GM08714 (cell line): ENCODE data around the gene ZFP36L2.

ENCODE experiments used
- H3K4me3 ChIP-seq: fragments of 200-500 bp; sonication (Bioruptor generic); 2 replicates; pipeline ENCODE4 v1.5.1; 2014; ENCODE audit warnings: mild to moderate bottlenecking, low read length, inconsistent platforms
- ZNF274 ChIP-seq: IDR thresholded peaks from 2 replicates; pipeline ENCODE4 v1.6.1; 2012; ENCODE audit warnings: mild to moderate bottlenecking, low read depth, low read length

The ZFP36L2 gene

GRCh38 chr2:43233218-43234212, 7.1 kb upstream of the ZFP36L2 start:
- TF ChIP-seq ZNF274 = no peak
- H3K4me3 ChIP-seq = no peak overlapping the region

GRCh38 chr2:43230951-43231827, 4.8 kb upstream of the ZFP36L2 start:
- H3K4me3 ChIP-seq = no peak overlapping the region
- no peak for TF ChIP-seq ZNF274

GRCh38 chr2:43230351-43230885, 4.0 kb upstream of the ZFP36L2 start:
- no peak overlapping the region for H3K4me3 ChIP-seq
- TF ChIP-seq ZNF274 = no peak

- TF ChIP-seq ZNF274 = no peak
These were observed 2.6 kb upstream of the ZFP36L2 start for GRCh38 chr2:43228756-43229659.

GRCh38 chr2:43228321-43228751, 1.9 kb upstream of the ZFP36L2 start:
- no peak for TF ChIP-seq ZNF274

More at GRCh38 chr2:43228756-43229659, 2.6 kb upstream of the ZFP36L2 start:
- no peak overlapping the region for H3K4me3 ChIP-seq

GRCh38 chr2:43227830-43228281, 1.4 kb upstream of the ZFP36L2 start:
- no peak for TF ChIP-seq ZNF274
- peak overlapping the region; percentile 88; the same call in 1 of the 2 replicates for H3K4me3 ChIP-seq

More at GRCh38 chr2:43228321-43228751, 1.9 kb upstream of the ZFP36L2 start:
- peak overlapping the region; percentile 88; the same call in 1 of the 2 replicates for H3K4me3 ChIP-seq

- TF ChIP-seq ZNF274 = no peak
- peak overlapping the region; percentile 88 for H3K4me3 ChIP-seq
These were observed 786 bp upstream of the ZFP36L2 start for GRCh38 chr2:43226955-43227829.

- no peak for TF ChIP-seq ZNF274
- H3K4me3 ChIP-seq = peak overlapping the region; percentile 73
These were observed 433 bp downstream of the ZFP36L2 start for GRCh38 chr2:43225788-43226557.

GRCh38 chr2:43225093-43225787, 1.2 kb downstream of the ZFP36L2 start:
- peak overlapping the region; percentile 73 for H3K4me3 ChIP-seq
- TF ChIP-seq ZNF274 = no peak

- H3K4me3 ChIP-seq = peak overlapping the region; percentile 73; the same call in 1 of the 2 replicates
These were observed 1.8 kb downstream of the ZFP36L2 start for GRCh38 chr2:43224571-43225092.

More at GRCh38 chr2:43224571-43225092, 1.8 kb downstream of the ZFP36L2 start:
- no peak for TF ChIP-seq ZNF274
